Smooth muscle cell (in vitro differentiated cells): ENCODE measurements around the gene AJM1. TPM values are rescaled to one million over a fixed set of nuclear protein-coding genes. Genes with fewer than 3 reads are reported as not detected.

Experiments
- DNase-seq: peaks from one replicate; lab custom pipeline; 2025; ENCODE audit not compliant: unreplicated experiment; lab: John Stamatoyannopoulos, UW
- H2AFZ ChIP-seq: fragments of 200-600 bp; sonication (generic); 2 replicates; pipeline ENCODE4 v1.6.0; 2016; ENCODE audit warnings: antibody characterized with exemption, low read depth, mild to moderate bottlenecking
- H3F3A ChIP-seq: fragments of 200-600 bp; sonication (generic); 2 replicates; pipeline ENCODE4 v1.6.0; 2017; ENCODE audit warnings: antibody characterized with exemption, low read depth
- H3K27ac ChIP-seq: fragments of 200-600 bp; sonication (generic); 2 replicates; pipeline ENCODE4 v1.5.1; 2016; ENCODE audit warnings: low read depth, mild to moderate bottlenecking
- H3K27me3 ChIP-seq: fragments of 200-600 bp; sonication (generic); 2 replicates; pipeline ENCODE4 v1.6.1; 2016; ENCODE audit warnings: low read depth, mild to moderate bottlenecking
- H3K36me3 ChIP-seq: fragments of 200-600 bp; sonication (generic); 2 replicates; pipeline ENCODE4 v1.5.1; 2016; ENCODE audit warnings: low read depth
- H3K4me1 ChIP-seq: fragments of 200-600 bp; sonication (generic); 2 replicates; pipeline ENCODE4 v1.5.1; 2016; ENCODE audit warnings: low read depth
- H3K4me2 ChIP-seq: fragments of 200-600 bp; sonication (generic); 2 replicates; pipeline ENCODE4 v1.6.0; 2016; ENCODE audit warnings: mild to moderate bottlenecking
- H3K4me3 ChIP-seq: fragments of 200-600 bp; sonication (generic); 2 replicates; pipeline ENCODE4 v1.5.1; 2016; ENCODE audit warnings: mild to moderate bottlenecking
- H3K79me2 ChIP-seq: fragments of 200-600 bp; sonication (generic); 2 replicates; pipeline ENCODE4 v1.6.0; 2016; ENCODE audit warnings: low read depth, mild to moderate bottlenecking
- H3K9ac ChIP-seq: fragments of 200-600 bp; sonication (generic); 2 replicates; pipeline ENCODE4 v1.6.0; 2016; ENCODE audit warnings: low read depth
- H3K9me3 ChIP-seq: fragments of 200-600 bp; sonication (generic); replicated peaks from 2 replicates; pipeline ENCODE4 v1.5.1; 2016; ENCODE audit warnings: low read depth
- H4K20me1 ChIP-seq: fragments of 200-600 bp; sonication (generic); 2 replicates; pipeline ENCODE4 v1.6.0; 2016; ENCODE audit warnings: low read depth
- CTCF ChIP-seq: fragments of 200-600 bp; sonication (generic); IDR thresholded peaks from 2 replicates; pipeline ENCODE4 v1.5.1; 2017; ENCODE audit warnings: borderline replicate concordance, mild to moderate bottlenecking, antibody characterized with exemption; ENCODE audit not compliant: insufficient read depth, poor library complexity, severe bottlenecking
- WGBS: methylation state at CpG from one replicate; pipeline ENCODE4 v1.1.7; 2016; ENCODE audit warnings: low lambda C conversion rate; 5-methylcytosine and 5-hydroxymethylcytosine counted together
- polyA plus RNA-seq: library from polyadenylated mRNA; unstranded; fragments of >200 nt; fragmentation: Nextera tagmentation; extraction: Ambion mirVana; gene quantifications from 2 replicates; pipeline ENCODE4 v1.2.1, GENCODE V29; 2016
- total RNA-seq: library from RNA; depleted of rRNA; stranded (reverse); fragments of >200 nt; gene quantifications from 2 replicates; pipeline ENCODE4 v1.2.3, GENCODE V29; 2014

The AJM1 gene
- total and polyA plus RNA-seq, 2 experiments from 2014 or later, result 1.8 to 2.9 TPM

- Histone ChIP-seq H3K9me3 (no peaks in the 10 kb centered on the region), H3K4me3 (no peak overlapping the region), H3K4me1 (no peaks in the 10 kb centered on the region), H3K4me2 (no peak overlapping the region), H4K20me1 (peaks cover 22% of the 10 kb centered on the region), H3K36me3 (no peaks in the 10 kb centered on the region), H3K27ac (no peak overlapping the region), H3K9ac (no peak overlapping the region), H3F3A (no peaks in the 10 kb centered on the region), H3K79me2 (no peaks in the 10 kb centered on the region), H3K27me3 (no peaks in the 10 kb centered on the region), H2AFZ (no peak overlapping the region)
- TF ChIP-seq CTCF, result no peak
- no peak for DNase-seq
- 97% methylated on average over 12 of the region's 15 CpGs for WGBS
Measured at GRCh38 chr9:136858452-136858843, 16.2 kb downstream of the AJM1 start.

GRCh38 chr9:136858844-136859757 is 16.8 kb downstream of the AJM1 start:
- Histone ChIP-seq H4K20me1 (peaks cover 25% of the 10 kb centered on the region), H3K9me3 (no peaks in the 10 kb centered on the region), H2AFZ (no peak overlapping the region), H3K36me3 (no peaks in the 10 kb centered on the region), H3K9ac (no peak overlapping the region), H3K4me1 (no peaks in the 10 kb centered on the region), H3K4me2 (no peak overlapping the region), H3F3A (no peaks in the 10 kb centered on the region), H3K27me3 (no peaks in the 10 kb centered on the region), H3K27ac (no peak overlapping the region), H3K4me3 (no peak overlapping the region), H3K79me2 (peaks cover 6% of the 10 kb centered on the region)
- no peak for DNase-seq
- TF ChIP-seq CTCF, result no peak
- 95% methylated on average over 20 of the region's 20 CpGs for WGBS

- WGBS, result 90% methylated on average over 9 of the region's 9 CpGs
- no peaks in the 10 kb centered on the region for H3F3A ChIP-seq
- no peak overlapping the region for H3K9ac ChIP-seq
- no peak overlapping the region for H3K27ac ChIP-seq
- no peak for DNase-seq
- no peak overlapping the region for H3K4me2 ChIP-seq
- no peaks in the 10 kb centered on the region for H3K4me1 ChIP-seq
- H3K36me3 ChIP-seq, result no peaks in the 10 kb centered on the region
- no peak overlapping the region for H2AFZ ChIP-seq
- no peaks in the 10 kb centered on the region for H3K9me3 ChIP-seq
- peaks cover 39% of the 10 kb centered on the region for H4K20me1 ChIP-seq
- H3K4me3 ChIP-seq, result no peak overlapping the region
- H3K27me3 ChIP-seq, result no peaks in the 10 kb centered on the region
- H3K79me2 ChIP-seq, result peaks cover 20% of the 10 kb centered on the region
- TF ChIP-seq CTCF, result no peak
Measured at GRCh38 chr9:136860529-136860928, 18.3 kb downstream of the AJM1 start.
